ENCODE data around the gene LTK.
"Not testable (repeated sequence)": the region's sequence is repeated elsewhere in the genome, so short reads cannot be mapped to it uniquely, and the experiment has no call there.

LTK gene

GRCh38 chr15:41474941-41475340 is 38.7 kb downstream of the LTK start:
- DNase-seq (ENCODE audit: low read depth, low spot score), result no peak

- no peak for DNase-seq (ENCODE audit: low read depth, low spot score)
Observed at GRCh38 chr15:41474436-41474835, 39.2 kb downstream of the LTK start.

GRCh38 chr15:41473418-41473817 is 40.2 kb downstream of the LTK start:
- DNase-seq (ENCODE audit: low read depth, low spot score), result no peak

GRCh38 chr15:41469644-41470043 is 44.0 kb downstream of the LTK start:
- not testable (repeated sequence) for DNase-seq (ENCODE audit: low read depth, low spot score)

- no peak for DNase-seq (ENCODE audit: low read depth, low spot score)
Observed at GRCh38 chr15:41466711-41467110, 46.9 kb downstream of the LTK start.

GRCh38 chr15:41465822-41466421 is 47.7 kb downstream of the LTK start:
- DNase-seq (ENCODE audit: low read depth, low spot score), result no peak

- DNase-seq (ENCODE audit: low read depth, low spot score), result no peak
Observed at GRCh38 chr15:41464889-41465580, 48.6 kb downstream of the LTK start.

- no peak for DNase-seq (ENCODE audit: low read depth, low spot score)
Observed at GRCh38 chr15:41462084-41462795, 51.4 kb downstream of the LTK start.

Measured in iPS DF 19.7 (cell line).